ENCODE results near the gene ARRDC4.

The ARRDC4 gene, protein sequence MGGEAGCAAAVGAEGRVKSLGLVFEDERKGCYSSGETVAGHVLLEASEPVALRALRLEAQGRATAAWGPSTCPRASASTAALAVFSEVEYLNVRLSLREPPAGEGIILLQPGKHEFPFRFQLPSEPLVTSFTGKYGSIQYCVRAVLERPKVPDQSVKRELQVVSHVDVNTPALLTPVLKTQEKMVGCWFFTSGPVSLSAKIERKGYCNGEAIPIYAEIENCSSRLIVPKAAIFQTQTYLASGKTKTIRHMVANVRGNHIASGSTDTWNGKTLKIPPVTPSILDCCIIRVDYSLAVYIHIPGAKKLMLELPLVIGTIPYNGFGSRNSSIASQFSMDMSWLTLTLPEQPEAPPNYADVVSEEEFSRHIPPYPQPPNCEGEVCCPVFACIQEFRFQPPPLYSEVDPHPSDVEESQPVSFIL

DNA sequence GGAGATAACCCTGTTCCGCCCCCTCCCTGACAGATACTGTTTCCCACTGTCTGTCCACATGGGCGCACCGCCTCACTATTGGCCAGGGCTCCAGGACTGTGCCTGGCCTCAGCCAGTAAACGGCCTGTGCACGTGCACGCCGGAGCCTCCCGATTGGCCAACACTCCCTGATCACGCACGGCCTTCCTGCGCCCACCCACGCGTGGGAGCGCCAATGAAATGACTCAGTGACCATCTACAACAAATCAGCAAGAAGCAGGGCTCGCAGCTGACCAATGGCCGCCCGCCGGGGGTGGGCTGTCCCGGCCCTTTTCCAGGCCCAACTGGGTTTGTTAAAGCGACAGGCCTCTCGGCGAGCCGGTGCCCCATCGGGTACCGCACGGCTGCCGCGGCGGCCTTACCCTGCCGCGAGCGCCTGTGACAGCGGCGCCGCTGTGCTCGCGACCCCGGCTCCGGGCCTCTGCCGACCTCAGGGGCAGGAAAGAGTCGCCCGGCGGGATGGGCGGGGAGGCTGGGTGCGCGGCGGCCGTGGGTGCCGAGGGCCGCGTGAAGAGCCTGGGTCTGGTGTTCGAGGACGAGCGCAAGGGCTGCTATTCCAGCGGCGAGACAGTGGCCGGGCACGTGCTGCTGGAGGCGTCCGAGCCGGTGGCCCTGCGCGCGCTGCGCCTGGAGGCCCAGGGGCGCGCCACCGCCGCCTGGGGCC, at the start of gene ARRDC4:
ARRDC4 (plus strand) TSS at position 340 of the 703 bp plus-strand sequence; CDS start at position 499, 159 bp downstream.
- peak; percentile 99 for DNase-seq (ENCODE audit: low read depth)
- peaks cover 4% of the 10 kb centered on the region for H3K9me3 ChIP-seq (ENCODE audit: control insufficient read depth, low read length)
- no peaks in the 10 kb centered on the region for H3K27me3 ChIP-seq (replicated peaks; ENCODE audit: control insufficient read depth, insufficient read depth, low read length)
- peaks cover 6% of the 10 kb centered on the region for H3K36me3 ChIP-seq (ENCODE audit: control insufficient read depth, insufficient read depth, low read length, severe bottlenecking)
- peak within 1 kb of the TSS; percentile 96 for H3K4me3 ChIP-seq (ENCODE audit: low read length)
- peaks cover 26% of the 10 kb centered on the region for H3K4me1 ChIP-seq (ENCODE audit: control insufficient read depth, insufficient read depth, low read length)
- H3K9ac ChIP-seq (ENCODE audit: low read length): peak within 1 kb of the TSS; percentile 87

DNA sequence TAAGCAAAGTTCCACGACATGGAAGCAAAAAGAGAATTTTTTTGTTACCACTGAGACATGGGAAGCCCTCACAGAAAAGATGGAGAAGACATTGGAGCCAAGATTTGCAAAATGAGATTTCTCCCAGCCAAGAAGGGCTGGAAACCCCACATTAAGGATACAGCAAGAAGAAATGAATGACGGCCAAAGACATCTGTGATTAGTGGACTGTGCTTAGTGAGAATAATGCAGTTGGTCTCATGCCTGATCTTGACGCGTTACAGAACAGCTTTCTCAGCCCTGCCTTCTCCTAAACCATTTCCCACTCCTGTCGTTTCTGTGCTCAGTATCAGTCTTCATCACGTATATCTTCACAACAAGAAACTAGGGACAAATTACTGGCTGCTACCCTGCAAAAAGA, 45.8 kb upstream of the ARRDC4 start:
- H3K4me3 ChIP-seq (ENCODE audit: low read length): no peak overlapping the region
- no peaks in the 10 kb centered on the region for H3K9me3 ChIP-seq (ENCODE audit: control insufficient read depth, low read length)
- H3K4me1 ChIP-seq (ENCODE audit: control insufficient read depth, insufficient read depth, low read length): no peaks in the 10 kb centered on the region
- H3K9ac ChIP-seq (ENCODE audit: low read length): no peak overlapping the region
- H3K27me3 ChIP-seq (replicated peaks; ENCODE audit: control insufficient read depth, insufficient read depth, low read length): peaks cover 42% of the 10 kb centered on the region
- H3K36me3 ChIP-seq (ENCODE audit: control insufficient read depth, insufficient read depth, low read length, severe bottlenecking): no peaks in the 10 kb centered on the region
- DNase-seq (ENCODE audit: low read depth): no peak

DNA sequence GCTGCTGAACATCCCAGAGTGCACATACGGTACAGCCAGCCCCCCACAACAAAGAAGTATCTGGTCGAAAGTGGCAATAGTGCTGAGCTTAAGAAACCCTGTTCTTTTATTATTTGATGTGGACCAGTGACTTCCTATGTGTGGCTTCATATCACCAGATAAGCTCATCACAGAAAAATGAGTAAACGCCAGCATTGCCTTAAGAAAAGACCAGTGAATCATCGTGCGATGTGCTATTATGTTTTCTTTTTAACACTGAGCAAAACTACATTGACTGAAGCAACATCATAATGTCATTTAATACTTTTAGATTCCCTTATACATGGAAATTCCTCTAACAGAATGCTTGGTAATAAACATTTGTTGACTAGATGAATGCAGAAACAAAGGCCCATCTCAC, 45.2 kb upstream of the ARRDC4 start:
- Histone ChIP-seq H3K9me3 (ENCODE audit: control insufficient read depth, low read length) (no peaks in the 10 kb centered on the region), H3K4me3 (ENCODE audit: low read length) (no peak overlapping the region), H3K4me1 (ENCODE audit: control insufficient read depth, insufficient read depth, low read length) (no peaks in the 10 kb centered on the region), H3K27me3 (replicated peaks; ENCODE audit: control insufficient read depth, insufficient read depth, low read length) (peaks cover 42% of the 10 kb centered on the region), H3K36me3 (ENCODE audit: control insufficient read depth, insufficient read depth, low read length, severe bottlenecking) (no peaks in the 10 kb centered on the region), H3K9ac (ENCODE audit: low read length) (no peak overlapping the region)
- no peak for DNase-seq (ENCODE audit: low read depth)

DNA sequence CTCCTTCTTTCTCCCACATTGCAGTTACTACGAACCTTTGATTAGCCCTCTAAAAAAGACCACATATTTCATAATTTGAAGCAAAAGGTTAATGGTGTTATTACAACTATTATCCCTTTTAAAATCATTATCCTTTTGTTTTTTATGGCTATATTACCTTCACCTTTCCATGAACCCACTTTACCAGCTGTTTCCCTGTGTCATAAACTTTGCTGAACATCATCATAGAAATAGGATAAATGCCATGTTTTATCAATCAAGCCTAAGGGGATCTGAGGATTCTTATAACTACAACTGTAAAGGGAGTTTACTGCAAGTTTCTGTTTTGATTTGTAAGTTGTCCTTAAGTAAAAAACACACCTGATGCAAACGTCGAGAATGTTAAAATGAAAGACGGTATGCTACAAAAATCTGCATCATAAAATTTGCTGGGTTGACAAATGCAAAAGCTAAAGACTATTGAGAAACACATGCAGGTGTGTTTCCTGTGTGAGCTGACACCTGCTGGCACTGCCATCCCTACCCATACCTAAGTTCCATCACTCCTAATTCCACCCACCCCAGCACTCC, 39.1 kb upstream of the ARRDC4 start:
- Histone ChIP-seq H3K9ac (ENCODE audit: low read length) (no peak overlapping the region), H3K4me3 (ENCODE audit: low read length) (no peak overlapping the region), H3K36me3 (ENCODE audit: control insufficient read depth, insufficient read depth, low read length, severe bottlenecking) (no peaks in the 10 kb centered on the region), H3K4me1 (ENCODE audit: control insufficient read depth, insufficient read depth, low read length) (no peaks in the 10 kb centered on the region), H3K9me3 (ENCODE audit: control insufficient read depth, low read length) (peaks cover 34% of the 10 kb centered on the region), H3K27me3 (replicated peaks; ENCODE audit: control insufficient read depth, insufficient read depth, low read length) (peaks cover 19% of the 10 kb centered on the region)
- no peak for DNase-seq (ENCODE audit: low read depth)

DNA sequence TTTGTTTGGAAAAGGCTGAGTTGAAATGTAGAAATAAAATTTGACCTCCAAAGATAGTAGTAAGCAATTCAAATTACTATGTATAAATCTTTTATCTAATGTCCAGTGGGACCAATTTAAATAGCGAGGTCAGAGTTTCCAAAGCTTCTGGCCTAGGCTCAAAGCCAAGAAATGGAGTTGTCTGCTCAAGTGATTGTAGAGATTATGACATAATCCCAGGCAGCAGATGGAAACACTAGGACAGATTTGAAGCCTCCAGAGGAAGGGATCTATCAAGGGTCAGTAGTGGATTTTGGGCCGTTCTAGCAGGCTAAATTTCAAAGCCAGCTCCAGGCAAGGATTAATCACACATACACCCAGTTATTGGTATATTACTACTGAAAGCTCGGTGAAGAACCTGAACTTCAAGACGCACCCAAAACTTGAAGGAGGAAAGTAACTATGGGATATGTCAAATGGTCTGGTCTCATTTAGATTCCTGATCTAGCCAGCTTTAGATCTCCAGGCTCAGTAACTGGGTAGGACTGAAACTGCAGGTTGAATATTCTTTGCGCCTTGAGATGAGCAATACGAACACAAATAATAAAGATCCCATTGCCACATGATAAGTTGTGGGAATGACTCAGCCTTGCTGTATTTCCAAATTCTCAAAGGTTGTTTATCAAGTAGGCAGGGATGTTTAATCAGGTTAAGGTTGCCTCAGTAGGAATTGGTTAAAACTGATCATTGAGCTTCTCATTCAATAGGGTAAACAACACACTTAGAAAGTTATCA, 30.9 kb upstream of the ARRDC4 start:
- Histone ChIP-seq H3K27me3 (replicated peaks; ENCODE audit: control insufficient read depth, insufficient read depth, low read length) (no peaks in the 10 kb centered on the region), H3K9me3 (ENCODE audit: control insufficient read depth, low read length) (peaks cover 32% of the 10 kb centered on the region), H3K9ac (ENCODE audit: low read length) (no peak overlapping the region), H3K4me1 (ENCODE audit: control insufficient read depth, insufficient read depth, low read length) (no peaks in the 10 kb centered on the region), H3K36me3 (ENCODE audit: control insufficient read depth, insufficient read depth, low read length, severe bottlenecking) (no peaks in the 10 kb centered on the region), H3K4me3 (ENCODE audit: low read length) (no peak overlapping the region)
- no peak for DNase-seq (ENCODE audit: low read depth)

DNA sequence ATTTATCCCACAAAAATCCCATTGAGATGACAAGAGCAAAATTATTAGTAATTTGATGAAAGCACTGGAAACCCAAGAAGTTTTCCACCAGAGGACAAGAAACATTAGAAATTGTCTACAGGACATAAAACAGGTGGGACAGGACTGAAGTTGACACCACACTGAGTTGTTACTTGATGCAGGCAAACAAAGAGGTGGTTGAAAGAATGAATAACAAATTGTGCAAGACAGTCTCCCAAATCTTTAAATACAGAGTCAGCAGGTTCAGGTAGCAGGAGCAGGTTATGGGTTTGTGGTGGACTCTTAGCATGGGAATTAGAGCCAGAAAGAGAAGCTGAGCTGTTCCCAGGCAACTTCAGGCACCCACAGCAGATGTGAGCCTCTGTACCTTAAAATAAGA, 30.3 kb upstream of the ARRDC4 start:
- H3K4me1 ChIP-seq (ENCODE audit: control insufficient read depth, insufficient read depth, low read length): no peaks in the 10 kb centered on the region
- H3K9me3 ChIP-seq (ENCODE audit: control insufficient read depth, low read length): peaks cover 29% of the 10 kb centered on the region
- no peaks in the 10 kb centered on the region for H3K36me3 ChIP-seq (ENCODE audit: control insufficient read depth, insufficient read depth, low read length, severe bottlenecking)
- DNase-seq (ENCODE audit: low read depth): no peak
- no peak overlapping the region for H3K4me3 ChIP-seq (ENCODE audit: low read length)
- no peaks in the 10 kb centered on the region for H3K27me3 ChIP-seq (replicated peaks; ENCODE audit: control insufficient read depth, insufficient read depth, low read length)
- no peak overlapping the region for H3K9ac ChIP-seq (ENCODE audit: low read length)

DNA sequence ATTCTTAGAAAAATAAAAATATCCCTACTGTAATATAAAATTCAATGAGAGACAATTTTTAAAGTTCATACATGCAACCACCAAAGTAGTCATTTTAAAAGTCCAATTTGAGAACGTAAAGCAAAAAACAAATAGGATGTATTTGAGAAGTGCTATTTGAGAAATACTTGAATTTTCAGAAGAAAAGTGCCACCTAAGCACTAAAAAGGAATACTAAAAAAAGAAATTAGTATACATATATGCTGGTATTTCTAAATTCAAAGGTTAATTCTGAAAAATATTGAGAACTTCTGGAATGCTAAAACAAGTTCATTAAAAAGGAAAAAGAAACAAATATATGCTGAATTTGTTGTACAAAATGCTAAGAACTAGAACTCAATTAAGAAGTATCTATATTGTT, 29.2 kb upstream of the ARRDC4 start:
- H3K9ac ChIP-seq (ENCODE audit: low read length): no peak overlapping the region
- no peaks in the 10 kb centered on the region for H3K4me1 ChIP-seq (ENCODE audit: control insufficient read depth, insufficient read depth, low read length)
- no peak overlapping the region for H3K4me3 ChIP-seq (ENCODE audit: low read length)
- no peaks in the 10 kb centered on the region for H3K27me3 ChIP-seq (replicated peaks; ENCODE audit: control insufficient read depth, insufficient read depth, low read length)
- no peaks in the 10 kb centered on the region for H3K36me3 ChIP-seq (ENCODE audit: control insufficient read depth, insufficient read depth, low read length, severe bottlenecking)
- H3K9me3 ChIP-seq (ENCODE audit: control insufficient read depth, low read length): peaks cover 24% of the 10 kb centered on the region
- DNase-seq (ENCODE audit: low read depth): no peak

DNA sequence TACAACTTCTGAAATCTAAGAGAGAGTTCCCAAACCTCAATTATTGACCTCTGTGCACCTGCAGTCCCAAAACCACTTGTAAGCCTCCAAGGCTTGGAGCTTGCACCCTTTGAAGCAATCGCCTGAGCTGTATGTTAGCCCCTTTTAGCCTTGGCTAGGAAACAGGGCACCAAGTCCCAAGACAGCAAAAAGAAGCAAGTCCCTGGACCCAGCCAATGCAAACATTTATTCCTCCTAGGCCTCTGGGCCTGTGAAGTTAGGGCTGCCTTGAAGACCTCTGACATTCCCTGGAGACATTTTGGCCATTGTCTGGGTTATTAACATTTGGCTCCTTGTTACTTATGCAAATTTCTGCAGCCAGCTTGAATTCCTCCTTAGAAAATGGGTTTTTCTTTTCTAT, 26.9 kb upstream of the ARRDC4 start:
- H3K4me1 ChIP-seq (ENCODE audit: control insufficient read depth, insufficient read depth, low read length): no peaks in the 10 kb centered on the region
- H3K36me3 ChIP-seq (ENCODE audit: control insufficient read depth, insufficient read depth, low read length, severe bottlenecking): no peaks in the 10 kb centered on the region
- no peak overlapping the region for H3K9ac ChIP-seq (ENCODE audit: low read length)
- H3K27me3 ChIP-seq (replicated peaks; ENCODE audit: control insufficient read depth, insufficient read depth, low read length): no peaks in the 10 kb centered on the region
- peaks cover 22% of the 10 kb centered on the region for H3K9me3 ChIP-seq (ENCODE audit: control insufficient read depth, low read length)
- DNase-seq (ENCODE audit: low read depth): no peak
- H3K4me3 ChIP-seq (ENCODE audit: low read length): no peak overlapping the region

DNA sequence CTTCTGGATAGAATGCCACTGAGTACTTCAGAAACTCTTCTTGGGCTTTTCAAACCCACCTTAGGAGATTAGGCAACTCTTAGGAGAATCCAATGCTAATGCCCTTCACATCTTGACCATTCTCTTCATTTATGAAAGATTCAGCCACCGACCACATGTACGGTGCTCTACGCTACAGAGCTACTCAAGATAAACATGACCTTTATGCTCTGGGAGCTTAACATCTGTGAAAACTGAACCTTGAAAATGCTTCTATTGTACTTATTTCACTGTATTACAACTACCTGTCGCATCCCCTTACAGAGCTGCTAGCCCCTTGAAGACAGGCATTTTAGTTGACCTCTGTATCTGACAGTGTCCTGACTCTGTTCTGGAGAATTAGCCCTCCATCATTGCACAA, 19.5 kb upstream of the ARRDC4 start:
- Histone ChIP-seq H3K4me3 (ENCODE audit: low read length) (no peak overlapping the region), H3K9me3 (ENCODE audit: control insufficient read depth, low read length) (no peaks in the 10 kb centered on the region), H3K9ac (ENCODE audit: low read length) (no peak overlapping the region), H3K27me3 (replicated peaks; ENCODE audit: control insufficient read depth, insufficient read depth, low read length) (peaks cover 17% of the 10 kb centered on the region), H3K36me3 (ENCODE audit: control insufficient read depth, insufficient read depth, low read length, severe bottlenecking) (no peaks in the 10 kb centered on the region), H3K4me1 (ENCODE audit: control insufficient read depth, insufficient read depth, low read length) (no peaks in the 10 kb centered on the region)
- DNase-seq (ENCODE audit: low read depth): no peak

DNA sequence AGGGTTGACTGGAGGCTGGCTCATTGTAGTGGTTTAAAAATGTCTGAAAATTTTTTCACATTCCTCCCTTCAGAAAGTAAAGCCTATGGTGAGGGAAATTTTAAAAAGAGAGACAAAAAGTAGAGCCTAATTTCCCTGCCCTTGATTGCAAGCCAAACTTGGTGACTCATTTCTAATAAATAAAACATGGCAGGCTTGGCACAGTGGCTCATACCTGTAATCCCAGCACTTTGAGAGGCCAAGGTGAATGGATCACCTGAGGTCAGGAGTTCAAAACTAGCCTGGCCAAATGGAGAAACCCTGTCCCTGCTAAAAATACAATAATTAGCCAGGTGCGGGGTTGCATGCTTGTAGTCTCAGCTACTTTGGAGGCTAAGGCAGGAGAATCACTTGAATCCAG, 18.9 kb upstream of the ARRDC4 start:
- Histone ChIP-seq H3K36me3 (ENCODE audit: control insufficient read depth, insufficient read depth, low read length, severe bottlenecking) (no peaks in the 10 kb centered on the region), H3K4me3 (ENCODE audit: low read length) (no peak overlapping the region), H3K27me3 (replicated peaks; ENCODE audit: control insufficient read depth, insufficient read depth, low read length) (peaks cover 20% of the 10 kb centered on the region), H3K4me1 (ENCODE audit: control insufficient read depth, insufficient read depth, low read length) (no peaks in the 10 kb centered on the region), H3K9me3 (ENCODE audit: control insufficient read depth, low read length) (no peaks in the 10 kb centered on the region), H3K9ac (ENCODE audit: low read length) (no peak overlapping the region)
- no peak for DNase-seq (ENCODE audit: low read depth)

DNA sequence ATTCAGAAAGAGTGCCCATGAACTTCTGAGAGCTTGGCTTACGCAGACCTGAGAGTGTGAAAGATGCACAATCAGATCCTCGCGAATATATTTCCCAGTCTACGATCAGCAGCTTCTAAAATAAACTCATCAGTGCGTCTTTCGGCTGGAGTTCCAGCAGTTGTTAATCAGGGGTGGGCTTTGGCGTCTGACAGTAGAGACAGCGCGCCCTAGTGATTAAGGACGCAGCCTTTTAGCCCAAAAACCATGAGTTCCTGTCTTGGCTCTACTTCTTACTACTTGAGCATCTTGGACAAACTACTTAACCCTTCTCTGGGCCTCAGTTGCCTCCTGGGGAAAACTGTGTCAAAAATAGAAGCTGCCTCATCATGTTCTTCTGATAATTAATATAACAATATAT, 15.8 kb upstream of the ARRDC4 start:
- Histone ChIP-seq H3K27me3 (replicated peaks; ENCODE audit: control insufficient read depth, insufficient read depth, low read length) (peaks cover 20% of the 10 kb centered on the region), H3K4me3 (ENCODE audit: low read length) (no peak overlapping the region), H3K9me3 (ENCODE audit: control insufficient read depth, low read length) (no peaks in the 10 kb centered on the region), H3K36me3 (ENCODE audit: control insufficient read depth, insufficient read depth, low read length, severe bottlenecking) (no peaks in the 10 kb centered on the region), H3K4me1 (ENCODE audit: control insufficient read depth, insufficient read depth, low read length) (no peaks in the 10 kb centered on the region), H3K9ac (ENCODE audit: low read length) (no peak overlapping the region)
- DNase-seq (ENCODE audit: low read depth): no peak
